Melanocyte of skin (primary cell): Measurements from ENCODE around the gene LIPK. TPM values are rescaled to one million over a fixed set of nuclear protein-coding genes. Genes with fewer than 3 reads are reported as not detected.

Experiments
- total RNA-seq, 2 donors: library from RNA; depleted of rRNA; stranded (reverse); fragments of >200 nt; gene quantifications; 2 replicates each; pipeline ENCODE4 v1.2.3, GENCODE V29; 2012

Gene LIPK
- not detected for total RNA-seq

GRCh38 chr10:88705958-88706357, at the start of gene LIPK:
Gene LIPK, plus strand, starts transcription at chr10:88706249. Its CDS starts 18,295 bp downstream, at chr10:88724544.

GRCh38 chr10:88664142-88664541, 41.9 kb upstream of the LIPK start, which contains the start of gene LIPF:
Gene LIPF, plus strand, starts transcription at chr10:88664442. Its CDS starts 2,856 bp downstream, at chr10:88667298.

GRCh38 chr10:88759366-88760101, 53.5 kb downstream of the LIPK start, which contains the start of gene LIPN:
Gene LIPN, plus strand, starts transcription at chr10:88760020. Its CDS starts 1,386 bp downstream, at chr10:88761406.

Other genes with a start within 250 kb of the LIPK start
- 10 to 100 TPM in 1 of 2 donors, 1 to 10 TPM in 1; 5.7 to 13.1 TPM for gene RNLS, start 122.9 kb upstream of the LIPK start, total RNA-seq
- under 1 TPM in 1 of 2 donors, not detected in 1; under 0.01 TPM for gene LIPJ, start 119.5 kb upstream of the LIPK start, total RNA-seq
- gene LIPF, start 41.8 kb upstream of the LIPK start, total RNA-seq = not detected
- gene LIPN, start 53.8 kb downstream of the LIPK start, total RNA-seq = not detected
- gene LIPM, start 96.5 kb downstream of the LIPK start, total RNA-seq = not detected
- gene ANKRD22, start 145.6 kb downstream of the LIPK start, total RNA-seq = not detected
- gene STAMBPL1, start 174.0 kb downstream of the LIPK start, total RNA-seq = 10 to 100 TPM in 1 of 2 donors, 1 to 10 TPM in 1; 4.8 to 21.3 TPM
- gene ACTA2, start 246.5 kb downstream of the LIPK start, total RNA-seq = 10 to 100 TPM; 24.3 to 31.7 TPM